Skin epidermis (tissue), 12 donors: Measurements from ENCODE around the gene SPIRE1.
A peak's percentile ranks its signal among the peaks of the same experiment; 100 is the strongest.
"Not testable (repeated sequence)": the region's sequence is repeated elsewhere in the genome, so short reads cannot be mapped to it uniquely, and the experiment has no call there.

Experiments
- H3K27ac ChIP-seq, 21 experiments: fragments of 200-600 bp; sonication (generic) in 11 of 21; one replicate each; pipeline ENCODE4 v1.5.0; 2020; ENCODE audit warnings: mild to moderate bottlenecking in 3 of 21, inconsistent platforms in 2 of 21, moderate library complexity in 2 of 21
- H3K4me3 ChIP-seq, 7 experiments: fragments of 200-600 bp; sonication (generic) in 2 of 7; one replicate each; pipeline ENCODE4 v1.5.0; 2020; ENCODE audit warnings: inconsistent platforms in 2 of 7, mild to moderate bottlenecking in 2 of 7, moderate library complexity in 1 of 7

SPIRE1 gene

GRCh38 chr18:12432196-12432595 lies 225.7 kb downstream of the SPIRE1 start:
- Histone ChIP-seq H3K4me3 (no peak overlapping the region), H3K27ac (no peak overlapping the region)

- no peak overlapping the region for H3K4me3 ChIP-seq
- H3K27ac ChIP-seq = no peak overlapping the region
These were observed 226.3 kb downstream of the SPIRE1 start for GRCh38 chr18:12431561-12431960.

- Histone ChIP-seq H3K27ac (no peak overlapping the region), H3K4me3 (no peak overlapping the region)
These were observed 227.5 kb downstream of the SPIRE1 start for GRCh38 chr18:12430137-12430990.

- Histone ChIP-seq H3K4me3 (no peak overlapping the region), H3K27ac (no peak overlapping the region)
These were observed 228.4 kb downstream of the SPIRE1 start for GRCh38 chr18:12429556-12429955.

- H3K4me3 ChIP-seq = no peak overlapping the region
These were observed 229.0 kb downstream of the SPIRE1 start for GRCh38 chr18:12428923-12429322.

GRCh38 chr18:12426924-12427323 lies 231.0 kb downstream of the SPIRE1 start:
- Histone ChIP-seq H3K27ac (no peak overlapping the region), H3K4me3 (no peak overlapping the region)

More at GRCh38 chr18:12428923-12429322, 229.0 kb downstream of the SPIRE1 start:
- H3K27ac ChIP-seq = no peak overlapping the region

- no peak overlapping the region for H3K4me3 ChIP-seq
- no peak overlapping the region for H3K27ac ChIP-seq
These were observed 233.7 kb downstream of the SPIRE1 start for GRCh38 chr18:12424252-12424651.

GRCh38 chr18:12423820-12424219 lies 234.1 kb downstream of the SPIRE1 start:
- H3K4me3 ChIP-seq = no peak overlapping the region

GRCh38 chr18:12423393-12423792 lies 234.5 kb downstream of the SPIRE1 start:
- H3K27ac ChIP-seq = no peak overlapping the region
- H3K4me3 ChIP-seq = no peak overlapping the region

More at GRCh38 chr18:12423820-12424219, 234.1 kb downstream of the SPIRE1 start:
- H3K27ac ChIP-seq = no peak overlapping the region

GRCh38 chr18:12422936-12423335 lies 235.0 kb downstream of the SPIRE1 start:
- Histone ChIP-seq H3K4me3 (no peak overlapping the region), H3K27ac (no peak overlapping the region)

GRCh38 chr18:12421732-12422131 lies 236.2 kb downstream of the SPIRE1 start:
- H3K27ac ChIP-seq = no peak overlapping the region

GRCh38 chr18:12420821-12421421 lies 237.0 kb downstream of the SPIRE1 start:
- Histone ChIP-seq H3K4me3 (peak overlapping the region in 6 of 7 experiments; percentile 26 to 60 (median 50)), H3K27ac (peak overlapping the region in 4 of 21 experiments; percentile 5 to 56 (median 18))

More at GRCh38 chr18:12421732-12422131, 236.2 kb downstream of the SPIRE1 start:
- no peak overlapping the region for H3K4me3 ChIP-seq

GRCh38 chr18:12417687-12418086 lies 240.2 kb downstream of the SPIRE1 start:
- Histone ChIP-seq H3K4me3 (no peak overlapping the region), H3K27ac (no peak overlapping the region)

- no peak overlapping the region for H3K4me3 ChIP-seq
These were observed 241.7 kb downstream of the SPIRE1 start for GRCh38 chr18:12416098-12416729.

GRCh38 chr18:12411456-12411855 lies 246.5 kb downstream of the SPIRE1 start:
- H3K4me3 ChIP-seq = no peak overlapping the region

More at GRCh38 chr18:12416098-12416729, 241.7 kb downstream of the SPIRE1 start:
- peak overlapping the region in 11 of 21 experiments; percentile 1 to 69 (median 40) for H3K27ac ChIP-seq

GRCh38 chr18:12410747-12411146 lies 247.2 kb downstream of the SPIRE1 start:
- not testable (repeated sequence) for H3K27ac ChIP-seq, H3K4me3 ChIP-seq

More at GRCh38 chr18:12411456-12411855, 246.5 kb downstream of the SPIRE1 start:
- H3K27ac ChIP-seq = no peak overlapping the region

- no peak overlapping the region for H3K27ac ChIP-seq
These were observed 247.8 kb downstream of the SPIRE1 start for GRCh38 chr18:12410081-12410481.

GRCh38 chr18:12409469-12409868 lies 248.4 kb downstream of the SPIRE1 start:
- Histone ChIP-seq H3K4me3 (no peak overlapping the region), H3K27ac (no peak overlapping the region)

More at GRCh38 chr18:12410081-12410481, 247.8 kb downstream of the SPIRE1 start:
- H3K4me3 ChIP-seq = no peak overlapping the region

GRCh38 chr18:12408247-12408869 lies 249.5 kb downstream of the SPIRE1 start:
- Histone ChIP-seq H3K4me3 (peak overlapping the region; percentile 46 to 54 (median 47)), H3K27ac (peak overlapping the region in 19 of 21 experiments; percentile 56 to 91 (median 79))
